NT2/D1 (cell line): ENCODE data around the gene IFNGR2.

Experiments used
- SUZ12 ChIP-seq: IDR thresholded peaks from 2 replicates; pipeline ENCODE4 v1.6.1; 2011; ENCODE audit not compliant: insufficient read length, insufficient read depth; ENCODE audit errors: extremely low read depth
- YY1 ChIP-seq: IDR thresholded peaks from 2 replicates; pipeline ENCODE4 v1.6.1; 2011; ENCODE audit not compliant: insufficient read length, insufficient read depth

- TF ChIP-seq SUZ12 = no peak
- TF ChIP-seq YY1 = no peak
These were observed 4.9 kb upstream of the IFNGR2 start for GRCh38 chr21:33398361-33398760.
